DMS79 treated with DMSO at 0.1 percent for 48 hours (cell line): ENCODE results near the gene LIN28B.
"Not testable (repeated sequence)": the region's sequence is repeated elsewhere in the genome, so short reads cannot be mapped to it uniquely, and the experiment has no call there.

ENCODE experiments used
- DNase-seq: peaks from one replicate; lab custom pipeline; 2025; lab: John Stamatoyannopoulos, UW

The LIN28B gene

GRCh38 chr6:105069821-105070445 is 113.0 kb downstream of the LIN28B start:
- DNase-seq, result no peak

DNA sequence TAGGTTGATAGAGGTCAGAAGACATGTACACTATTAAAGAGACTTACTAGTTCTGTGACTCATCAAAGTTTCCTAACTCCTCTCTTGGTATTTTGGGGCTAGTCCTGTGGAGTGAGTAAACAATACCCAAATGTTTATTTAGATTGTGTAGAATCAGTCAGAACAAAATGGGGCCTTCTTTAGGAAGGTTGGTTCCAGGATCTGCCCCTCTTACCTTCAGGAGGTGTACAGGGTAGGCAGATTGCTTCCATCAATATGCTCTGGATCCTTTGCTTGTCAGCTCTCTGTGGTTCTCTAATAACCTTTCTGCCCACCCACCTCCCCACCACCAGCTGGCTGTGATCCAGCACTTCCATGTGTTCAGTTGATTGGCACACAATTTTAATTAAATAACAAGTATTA is 115.9 kb downstream of the LIN28B start:
- DNase-seq, result no peak

DNA sequence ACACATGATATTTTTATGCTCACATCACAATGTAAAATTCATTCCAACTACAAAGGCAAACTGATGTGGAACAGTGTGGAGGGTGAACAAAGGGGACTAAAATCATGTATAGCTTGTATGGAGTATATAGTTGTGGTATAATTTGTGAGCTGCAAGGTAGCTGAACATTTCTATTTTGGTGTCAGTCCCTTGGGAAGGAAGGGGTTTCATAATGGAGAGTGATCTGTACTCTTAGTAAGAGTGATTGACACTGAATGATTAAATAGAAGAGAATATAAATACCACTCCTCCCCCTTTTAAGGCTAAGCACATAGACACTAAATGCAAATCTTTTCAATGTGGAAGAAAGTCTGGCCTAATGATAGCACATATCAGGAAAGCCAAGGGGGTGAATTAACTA is 118.3 kb downstream of the LIN28B start:
- no peak for DNase-seq

- DNase-seq, result not testable (repeated sequence)
Measured at GRCh38 chr6:105076418-105076817, 119.5 kb downstream of the LIN28B start.

DNA sequence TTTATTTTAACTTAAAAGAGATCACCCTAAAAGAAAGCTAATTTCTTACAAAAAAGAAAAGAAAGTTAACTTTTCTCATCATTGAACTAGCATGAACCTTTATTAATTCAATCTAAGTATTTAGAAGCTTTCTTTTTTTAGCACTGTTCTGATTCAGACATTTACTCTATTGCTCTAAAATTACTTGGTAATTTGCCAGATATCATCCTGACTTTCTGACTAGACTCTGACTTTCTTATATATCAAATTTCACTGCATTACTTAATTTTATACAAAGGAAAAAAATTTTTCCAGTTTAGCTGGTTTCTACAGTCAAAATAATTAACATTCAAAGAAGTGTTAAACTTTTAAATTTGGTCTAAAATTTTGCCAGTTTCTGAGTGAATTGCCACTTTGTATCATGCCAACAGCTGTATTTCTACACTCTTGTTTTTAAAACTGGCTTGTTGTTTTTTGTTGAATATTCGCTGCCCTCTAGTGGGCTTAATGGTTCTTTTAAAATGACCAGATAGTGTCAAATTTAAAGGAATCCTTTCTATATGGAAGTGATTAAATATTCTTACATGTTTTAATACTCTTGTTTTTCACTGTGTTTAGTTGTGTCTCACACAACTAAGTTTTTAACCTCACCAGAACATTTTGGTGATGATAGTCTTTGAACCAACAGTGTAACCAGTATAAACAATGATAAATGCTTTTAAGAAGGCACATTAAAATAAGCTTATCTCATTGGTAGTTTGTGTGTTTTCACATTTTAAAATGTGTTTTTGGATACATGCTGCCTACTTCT is 120.9 kb downstream of the LIN28B start:
- DNase-seq, result peak; percentile 52

DNA sequence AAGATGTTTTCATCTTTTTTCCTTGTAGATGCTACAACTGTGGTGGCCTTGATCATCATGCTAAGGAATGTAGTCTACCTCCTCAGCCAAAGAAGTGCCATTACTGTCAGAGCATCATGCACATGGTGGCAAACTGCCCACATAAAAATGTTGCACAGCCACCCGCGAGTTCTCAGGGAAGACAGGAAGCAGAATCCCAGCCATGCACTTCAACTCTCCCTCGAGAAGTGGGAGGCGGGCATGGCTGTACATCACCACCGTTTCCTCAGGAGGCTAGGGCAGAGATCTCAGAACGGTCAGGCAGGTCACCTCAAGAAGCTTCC is 121.4 kb downstream of the LIN28B start:
- DNase-seq, result no peak

DNA sequence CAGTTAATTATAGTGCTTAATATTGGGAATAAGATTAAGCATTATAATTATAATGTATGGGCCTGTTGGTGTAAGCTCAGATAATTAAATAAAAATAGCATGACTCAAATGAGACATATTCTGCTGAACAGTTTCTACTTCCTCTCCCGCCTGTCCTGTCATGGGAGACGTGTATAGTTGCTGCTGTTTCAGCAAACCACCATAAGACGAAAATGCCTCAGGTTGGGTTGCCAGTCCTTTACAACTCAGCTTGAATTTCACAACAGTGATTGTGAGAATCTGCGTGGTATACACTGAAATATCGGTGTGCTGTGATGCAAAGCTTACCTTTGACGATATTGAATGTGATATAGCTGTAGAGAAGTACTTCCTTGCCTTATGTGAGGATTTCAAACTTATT is 123.4 kb downstream of the LIN28B start:
- DNase-seq, result no peak

GRCh38 chr6:105081662-105082061 is 124.8 kb downstream of the LIN28B start:
- not testable (repeated sequence) for DNase-seq

GRCh38 chr6:105087571-105088211 is 130.8 kb downstream of the LIN28B start:
- peak; percentile 60 for DNase-seq

GRCh38 chr6:105091140-105091829 is 134.4 kb downstream of the LIN28B start:
- DNase-seq, result no peak

GRCh38 chr6:105094133-105094640 is 137.3 kb downstream of the LIN28B start:
- DNase-seq, result no peak

GRCh38 chr6:105095139-105095538 is 138.2 kb downstream of the LIN28B start:
- DNase-seq, result no peak

- DNase-seq, result no peak
Measured at GRCh38 chr6:105097288-105097687, 140.4 kb downstream of the LIN28B start.

GRCh38 chr6:105099371-105099770 is 142.5 kb downstream of the LIN28B start:
- DNase-seq, result no peak

DNA sequence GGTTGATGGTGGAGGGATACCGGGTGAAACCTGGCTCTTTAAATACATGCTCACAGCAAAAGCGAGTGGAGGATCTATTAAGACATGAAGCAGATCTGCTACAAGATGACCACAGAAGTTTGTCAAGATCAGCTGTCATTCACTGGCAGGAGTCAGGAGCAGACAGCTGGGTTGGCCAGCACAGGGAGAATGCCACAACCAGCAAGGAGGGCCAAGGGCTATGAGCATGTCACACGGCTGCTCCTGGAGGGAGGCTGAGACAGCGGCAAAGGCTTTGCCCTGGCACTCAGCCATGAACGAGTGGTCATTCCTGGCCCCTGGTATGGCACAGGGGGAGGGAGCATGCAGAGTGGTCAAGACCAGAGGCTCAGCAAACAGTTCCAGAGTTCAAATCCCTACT is 145.3 kb downstream of the LIN28B start:
- no peak for DNase-seq

DNA sequence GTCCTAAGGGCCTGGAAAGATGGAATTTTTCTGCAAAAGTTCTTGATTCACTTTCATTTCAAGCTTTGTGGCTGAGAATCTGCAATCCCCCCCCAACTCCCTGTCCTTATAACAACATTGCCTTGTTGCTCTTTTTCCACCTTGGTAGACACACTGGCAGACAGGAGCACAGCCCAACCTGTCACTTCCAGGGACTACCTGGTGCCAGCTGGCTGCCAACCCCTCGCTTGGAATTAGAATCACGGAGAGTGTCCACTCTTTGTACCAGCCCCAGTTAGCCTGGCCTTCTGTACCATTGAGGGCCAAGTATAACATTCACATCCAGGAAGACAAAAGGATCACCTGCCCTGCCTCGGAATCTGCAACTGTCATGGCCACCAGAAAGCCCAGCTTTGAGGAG is 148.2 kb downstream of the LIN28B start:
- DNase-seq, result no peak

DNA sequence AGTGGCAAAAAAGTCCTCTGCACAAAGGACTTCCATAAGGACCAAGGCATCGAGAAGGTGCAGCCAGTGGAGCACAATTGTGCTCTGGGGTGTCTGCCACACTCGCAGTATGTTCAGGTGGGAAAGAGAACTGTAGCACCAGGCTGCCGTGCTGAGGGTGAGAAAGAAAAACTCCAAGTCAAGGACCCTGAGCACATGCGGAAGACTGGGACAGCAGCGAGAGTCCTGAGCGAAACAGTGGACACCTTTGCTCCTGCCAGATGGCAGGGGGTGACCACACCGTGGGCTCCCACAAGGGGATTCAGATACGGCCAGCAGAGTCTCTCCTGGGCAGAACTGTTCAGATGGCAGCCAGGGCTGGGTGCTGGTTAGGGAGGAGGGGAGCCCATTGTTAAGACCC is 149.4 kb downstream of the LIN28B start:
- no peak for DNase-seq

DNA sequence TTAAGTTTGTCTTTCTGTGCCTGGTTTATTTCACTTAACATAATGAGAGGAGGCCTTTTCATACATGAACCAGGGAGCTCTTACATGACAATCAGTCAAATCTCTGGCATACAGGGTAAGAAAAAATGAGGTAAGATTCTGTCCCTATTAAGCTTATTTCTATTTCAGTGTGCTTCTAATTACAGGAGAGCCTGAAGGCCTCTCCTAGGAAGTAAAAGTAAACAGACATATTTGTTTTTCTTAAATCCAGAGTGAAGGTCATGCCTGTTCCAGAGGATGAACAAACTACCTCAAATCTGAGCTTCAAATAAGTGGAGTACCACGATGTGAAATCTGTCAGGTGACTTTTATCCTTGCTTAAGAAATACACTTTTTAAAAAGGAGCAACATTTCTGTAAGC is 150.3 kb downstream of the LIN28B start:
- no peak for DNase-seq

DNA sequence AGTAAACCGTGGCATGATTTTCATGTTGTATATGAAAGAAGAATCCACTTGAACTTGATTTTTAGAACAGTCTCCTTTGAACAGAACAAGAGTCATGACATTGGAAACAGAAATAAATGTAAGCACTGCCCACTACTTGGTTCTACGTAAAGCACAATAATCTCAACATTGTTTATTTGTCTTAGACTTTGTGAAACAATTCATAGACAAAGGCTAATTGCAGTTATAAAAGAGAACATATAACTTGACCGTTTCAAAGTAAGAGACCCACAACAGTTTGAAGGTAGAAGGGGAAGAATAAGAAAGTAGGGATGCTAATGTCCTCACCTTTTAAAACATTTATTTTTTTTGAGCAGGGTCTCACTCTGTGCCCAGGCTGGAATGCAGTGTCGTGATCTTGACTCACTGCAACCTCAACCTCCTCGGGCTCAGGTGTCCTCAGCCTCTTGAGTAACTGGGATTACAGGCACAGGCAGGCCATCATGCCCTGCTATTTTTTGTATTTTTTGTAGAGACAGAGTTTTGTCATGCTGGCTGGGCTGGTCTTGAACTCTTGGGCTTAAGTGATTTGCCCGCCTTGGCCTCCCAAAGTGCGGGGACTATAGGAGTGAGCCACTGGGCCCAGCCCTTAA is 151.8 kb downstream of the LIN28B start:
- DNase-seq, result no peak

DNA sequence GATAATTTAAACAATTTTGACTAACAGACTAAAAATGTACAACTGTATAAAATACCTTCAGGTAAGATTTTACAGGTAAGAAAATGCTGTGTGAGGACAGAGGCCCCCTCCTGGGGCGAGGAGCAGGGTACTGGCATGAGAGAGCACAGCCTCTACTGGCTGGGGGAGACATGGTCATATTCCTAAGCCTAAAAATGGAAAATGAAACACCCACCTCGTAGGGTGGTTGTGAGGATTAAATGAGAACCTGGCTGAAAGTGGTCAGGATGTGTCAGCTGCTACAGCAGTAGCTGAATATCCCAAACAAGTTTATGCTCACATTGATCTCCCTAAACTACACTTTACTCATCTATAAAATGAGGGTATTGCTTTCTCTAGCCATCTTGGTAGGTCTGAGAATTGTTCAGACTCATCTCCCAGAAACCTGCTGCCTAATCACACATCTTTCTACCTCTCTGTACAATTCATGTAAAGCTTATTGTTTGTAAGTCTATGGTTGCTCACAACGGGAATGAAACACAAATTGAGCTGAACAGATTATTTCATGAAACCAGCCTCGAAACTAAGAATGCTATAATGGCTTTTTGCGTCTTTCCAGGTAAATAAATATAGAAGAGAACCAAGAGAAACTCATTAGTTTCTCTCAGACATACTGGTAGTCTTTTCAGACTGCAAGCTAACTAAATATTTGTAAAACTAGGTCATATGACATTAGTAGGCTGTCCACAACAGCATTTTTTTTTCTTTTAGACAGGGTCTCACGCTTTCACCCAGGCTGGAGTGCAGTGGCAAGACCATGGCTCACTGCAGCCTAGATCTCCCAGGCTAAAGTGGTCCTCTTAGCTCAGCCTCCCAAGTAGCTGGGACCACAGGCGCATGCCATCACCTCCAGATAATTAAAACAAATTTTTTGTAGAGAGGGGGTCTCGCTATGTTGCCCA is 153.3 kb downstream of the LIN28B start:
- no peak for DNase-seq

GRCh38 chr6:105111105-105111504 is 154.2 kb downstream of the LIN28B start:
- DNase-seq, result no peak
